PC-3 (cell line): ENCODE measurements around the gene PRPF40B. TPM values are rescaled to one million over a fixed set of nuclear protein-coding genes. Genes with fewer than 3 reads are reported as not detected.

ENCODE experiments used
- ATAC-seq: fragments of 200-7000 bp; cut with Tn5 transposase; 2 replicates; pipeline ENCODE4 v1.9.1; 2020; ENCODE audit warnings: mild to moderate bottlenecking, moderate library complexity
- BruUV-seq: library from RNA; stranded (reverse); fragments of 400-500 nt; replicated peaks from 2 replicates; lab custom pipeline; 2021; lab: Mats Ljungman, UMichigan
- CTCF ChIA-PET: fragments of 300-600 bp; sonication (Branson Sonifier 250); formaldehyde crosslinking; loops from one replicate; lab custom pipeline; 2022; ENCODE audit warnings: antibody characterized with exemption; lab: Charles Lee
- POLR2A ChIA-PET: fragments of 300-600 bp; sonication (Branson Sonifier 250); formaldehyde crosslinking; loops from one replicate; lab custom pipeline; 2022; ENCODE audit warnings: antibody characterized with exemption; ENCODE audit not compliant: unreplicated experiment; lab: Charles Lee
- DNase-seq: peaks from one replicate; pipeline ENCODE4 v3.0.0-alpha.2; 2015
- H2AFZ ChIP-seq: fragments of 300-600 bp; sonication (generic); 2 replicates; pipeline ENCODE4 v1.6.0; 2016; ENCODE audit warnings: antibody characterized with exemption, low read length
- H3F3A ChIP-seq: fragments of 300-600 bp; sonication (generic); one replicate; pipeline ENCODE4 v1.6.0; 2017; ENCODE audit warnings: antibody characterized with exemption, low read length, control low read depth, mild to moderate bottlenecking; ENCODE audit not compliant: unreplicated experiment
- H3K27ac ChIP-seq: fragments of 300-600 bp; sonication (generic); 2 replicates; pipeline ENCODE4 v1.5.1; 2016; ENCODE audit warnings: mild to moderate bottlenecking, low read length
- H3K27me3 ChIP-seq: fragments of 300-600 bp; sonication (generic); 2 replicates; pipeline ENCODE4 v1.6.1; 2016; ENCODE audit warnings: low read length, mixed read lengths
- H3K36me3 ChIP-seq: fragments of 300-600 bp; sonication (generic); 2 replicates; pipeline ENCODE4 v1.6.1; 2016; ENCODE audit warnings: low read depth, mixed run types, low read length, mixed read lengths
- H3K4me1 ChIP-seq: fragments of 300-600 bp; sonication (generic); 2 replicates; pipeline ENCODE4 v1.5.1; 2016; ENCODE audit warnings: low read length; ENCODE audit not compliant: insufficient read depth
- H3K4me2 ChIP-seq: fragments of 300-600 bp; sonication (generic); 2 replicates; pipeline ENCODE4 v1.6.0; 2016; ENCODE audit warnings: low read length
- H3K4me3 ChIP-seq: fragments of 300-600 bp; sonication (generic); 2 replicates; pipeline ENCODE4 v1.5.1; 2016; ENCODE audit warnings: mild to moderate bottlenecking, low read length, mixed read lengths
- H3K79me2 ChIP-seq: fragments of 300-600 bp; sonication (generic); 2 replicates; pipeline ENCODE4 v1.6.1; 2017; ENCODE audit warnings: low read length, mixed read lengths
- H3K9ac ChIP-seq: fragments of 300-600 bp; sonication (generic); 2 replicates; pipeline ENCODE4 v1.6.0; 2016; ENCODE audit warnings: mild to moderate bottlenecking, low read length
- H3K9me2 ChIP-seq: fragments of 300-600 bp; sonication (generic); replicated peaks from 2 replicates; pipeline ENCODE4 v1.6.1; 2016; ENCODE audit warnings: mixed run types, low read length, mixed read lengths
- H3K9me3 ChIP-seq: fragments of 300-600 bp; sonication (generic); 2 replicates; pipeline ENCODE4 v1.6.1; 2016; ENCODE audit warnings: low read length, mixed read lengths
- H4K20me1 ChIP-seq: fragments of 300-600 bp; sonication (generic); 2 replicates; pipeline ENCODE4 v1.6.1; 2016; ENCODE audit warnings: low read length, mixed read lengths
- EZH2 ChIP-seq: fragments of 300-600 bp; sonication (generic); IDR thresholded peaks from one replicate; pipeline ENCODE4 v1.6.1; 2017; ENCODE audit warnings: antibody characterized with exemption, mild to moderate bottlenecking, low read length; ENCODE audit not compliant: unreplicated experiment
- EZH2phosphoT487 ChIP-seq: fragments of 300-600 bp; sonication (generic); IDR thresholded peaks from 2 replicates; pipeline ENCODE4 v1.6.1; 2018; ENCODE audit warnings: mild to moderate bottlenecking, antibody characterized with exemption, low read length, borderline replicate concordance
- intact Hi-C: fragments of 100-400 bp; cut with micrococcal nuclease; formaldehyde crosslinking; loops from 2 replicates; pipeline ENCODE4 v1.9.0; 2023
- total RNA-seq: library from RNA; depleted of rRNA; stranded (reverse); fragments of >200 nt; gene quantifications from 2 replicates; pipeline ENCODE4 v1.2.3, GENCODE V29; 2014
- TF ChIP-seq, protein P1 (sequence below): fragments of 300-600 bp; sonication (generic); conservative IDR thresholded peaks from 2 replicates; pipeline ENCODE4 v1.5.1; 2017; ENCODE audit warnings: antibody characterized with exemption, low read depth, mild to moderate bottlenecking, low read length

The PRPF40B gene
- total RNA-seq, 1 experiment from 2014 or later, result 17.7 TPM

DNA sequence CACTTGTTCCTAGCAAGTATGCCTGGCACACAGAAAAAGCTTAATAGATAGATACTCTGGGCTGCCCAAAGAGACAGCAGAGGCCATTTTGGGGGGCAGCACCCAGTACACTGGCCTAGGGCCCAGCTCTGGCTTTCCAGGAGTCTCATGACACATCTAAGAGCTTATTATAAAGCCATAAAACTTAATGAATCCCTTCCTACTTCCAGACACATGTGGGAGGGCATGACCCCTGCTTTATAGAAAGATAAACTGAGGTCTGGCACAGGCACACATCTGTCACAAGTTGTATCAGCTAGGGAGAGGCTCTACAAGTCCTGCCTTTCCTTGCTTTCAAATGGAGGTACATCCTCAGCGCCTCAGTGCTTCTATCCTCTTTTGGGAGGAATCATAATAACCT, 56.7 kb downstream of the PRPF40B start:
- Histone ChIP-seq H3K9me3 (no peaks in the 10 kb centered on the region), H3K36me3 (no peaks in the 10 kb centered on the region), H4K20me1 (no peaks in the 10 kb centered on the region), H2AFZ (no peak overlapping the region), H3K4me2 (no peak overlapping the region), H3K4me1 (no peaks in the 10 kb centered on the region), H3K27ac (no peak overlapping the region), H3K79me2 (no peaks in the 10 kb centered on the region), H3F3A (no peaks in the 10 kb centered on the region), H3K9ac (no peak overlapping the region), H3K27me3 (no peaks in the 10 kb centered on the region), H3K9me2 (no peaks in the 10 kb centered on the region), H3K4me3 (no peak overlapping the region)
- intact Hi-C loops, result no loop called here
- ATAC-seq (no peak), DNase-seq (no peak)
- CTCF ChIA-PET, result no interaction called here
- TF ChIP-seq EZH2phosphoT487 (no peak), EZH2 (no peak)
- TF ChIP-seq, protein P1, sequence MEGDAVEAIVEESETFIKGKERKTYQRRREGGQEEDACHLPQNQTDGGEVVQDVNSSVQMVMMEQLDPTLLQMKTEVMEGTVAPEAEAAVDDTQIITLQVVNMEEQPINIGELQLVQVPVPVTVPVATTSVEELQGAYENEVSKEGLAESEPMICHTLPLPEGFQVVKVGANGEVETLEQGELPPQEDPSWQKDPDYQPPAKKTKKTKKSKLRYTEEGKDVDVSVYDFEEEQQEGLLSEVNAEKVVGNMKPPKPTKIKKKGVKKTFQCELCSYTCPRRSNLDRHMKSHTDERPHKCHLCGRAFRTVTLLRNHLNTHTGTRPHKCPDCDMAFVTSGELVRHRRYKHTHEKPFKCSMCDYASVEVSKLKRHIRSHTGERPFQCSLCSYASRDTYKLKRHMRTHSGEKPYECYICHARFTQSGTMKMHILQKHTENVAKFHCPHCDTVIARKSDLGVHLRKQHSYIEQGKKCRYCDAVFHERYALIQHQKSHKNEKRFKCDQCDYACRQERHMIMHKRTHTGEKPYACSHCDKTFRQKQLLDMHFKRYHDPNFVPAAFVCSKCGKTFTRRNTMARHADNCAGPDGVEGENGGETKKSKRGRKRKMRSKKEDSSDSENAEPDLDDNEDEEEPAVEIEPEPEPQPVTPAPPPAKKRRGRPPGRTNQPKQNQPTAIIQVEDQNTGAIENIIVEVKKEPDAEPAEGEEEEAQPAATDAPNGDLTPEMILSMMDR, result no peak
- POLR2A ChIA-PET, result no interaction called here
- BruUV-seq, result no TSS peak

- DNase-seq, result no peak
- BruUV-seq, result no TSS peak
- H3K4me2 ChIP-seq, result no peak overlapping the region
Measured at GRCh38 chr12:49683599-49684309, 60.4 kb downstream of the PRPF40B start.

More at GRCh38 chr12:49683599-49684309, 60.4 kb downstream of the PRPF40B start:
- POLR2A ChIA-PET, result no interaction called here
- Histone ChIP-seq H3K9me2 (no peaks in the 10 kb centered on the region), H3K27me3 (no peaks in the 10 kb centered on the region), H3K4me3 (no peak overlapping the region), H3K9ac (no peak overlapping the region), H3K9me3 (no peaks in the 10 kb centered on the region), H4K20me1 (no peaks in the 10 kb centered on the region), H3K79me2 (no peaks in the 10 kb centered on the region), H3K27ac (no peak overlapping the region), H3K36me3 (no peaks in the 10 kb centered on the region), H3K4me1 (no peaks in the 10 kb centered on the region), H2AFZ (no peak overlapping the region), H3F3A (no peaks in the 10 kb centered on the region)
- TF ChIP-seq EZH2 (no peak), EZH2phosphoT487 (no peak)
- TF ChIP-seq, protein P1, result no peak
- CTCF ChIA-PET, result no interaction called here
- intact Hi-C loops, result no loop called here
- no peak for ATAC-seq
